ENCODE results near the gene SPEG. TPM values are rescaled to one million over a fixed set of nuclear protein-coding genes. Genes with fewer than 3 reads are reported as not detected.
A peak's percentile ranks its signal among the peaks of the same experiment; 100 is the strongest.

SPEG gene
- total RNA-seq, 1 donor from 2014 or later = 71.2 TPM

- H3K9me3 ChIP-seq (ENCODE audit: insufficient read depth, low read depth, low read length) = no peaks in the 10 kb centered on the region
- TF ChIP-seq CTCF (IDR thresholded peaks at IDR 0.05; ENCODE audit: insufficient read depth, low read depth, low read length) (no peak), EZH2 (IDR thresholded peaks at IDR 0.05; ENCODE audit: insufficient read depth, low read length) (no peak)
- Mint-ChIP-seq H3K27ac (ENCODE audit: unreplicated experiment) (peak overlapping the region; percentile 88), H3K36me3 (ENCODE audit: low read depth, unreplicated experiment) (no peaks in the 10 kb centered on the region), H3K27me3 (ENCODE audit: low read depth, unreplicated experiment) (no peaks in the 10 kb centered on the region), H3K9me3 (ENCODE audit: unreplicated experiment) (peaks cover 5% of the 10 kb centered on the region), H3K4me3 (ENCODE audit: unreplicated experiment) (no peak overlapping the region), H3K4me1 (ENCODE audit: low read depth, unreplicated experiment) (peaks cover 26% of the 10 kb centered on the region)
- no peak for DNase-seq (ENCODE audit: low read depth)
- no peak overlapping the region for H2AFZ ChIP-seq (ENCODE audit: low read depth, low read length)
- no peaks in the 10 kb centered on the region for H3K27me3 ChIP-seq (ENCODE audit: insufficient read depth, low read length)
- no peaks in the 10 kb centered on the region for H4K20me1 ChIP-seq (ENCODE audit: insufficient read depth, low read length)
- no peak for FAIRE-seq
- H3K36me3 ChIP-seq (ENCODE audit: insufficient read depth, low read length) = no peaks in the 10 kb centered on the region
- H3K9ac ChIP-seq (ENCODE audit: low read length) = no peak overlapping the region
- peaks cover 20% of the 10 kb centered on the region for H3K4me1 ChIP-seq (ENCODE audit: insufficient read depth, low read length)
- H3K79me2 ChIP-seq (ENCODE audit: insufficient read depth, low read length) = no peaks in the 10 kb centered on the region
- no peak overlapping the region for H3K27ac ChIP-seq (ENCODE audit: low read depth, low read length)
- no peak overlapping the region for H3K4me2 ChIP-seq (ENCODE audit: low read length)
- no peak overlapping the region for H3K4me3 ChIP-seq (ENCODE audit: insufficient read depth, low read depth, low read length)
Observed at GRCh38 chr2:219408204-219408603, 26.4 kb upstream of the SPEG start.

- Histone ChIP-seq H3K4me3 (ENCODE audit: insufficient read depth, low read depth, low read length) (no peak overlapping the region), H3K79me2 (ENCODE audit: insufficient read depth, low read length) (no peaks in the 10 kb centered on the region), H3K4me2 (ENCODE audit: low read length) (no peak overlapping the region), H3K27ac (ENCODE audit: low read depth, low read length) (no peak overlapping the region), H4K20me1 (ENCODE audit: insufficient read depth, low read length) (no peaks in the 10 kb centered on the region), H3K9me3 (ENCODE audit: insufficient read depth, low read depth, low read length) (no peaks in the 10 kb centered on the region), H3K27me3 (ENCODE audit: insufficient read depth, low read length) (no peaks in the 10 kb centered on the region), H3K36me3 (ENCODE audit: insufficient read depth, low read length) (no peaks in the 10 kb centered on the region), H3K4me1 (ENCODE audit: insufficient read depth, low read length) (peaks cover 20% of the 10 kb centered on the region), H2AFZ (ENCODE audit: low read depth, low read length) (no peak overlapping the region), H3K9ac (ENCODE audit: low read length) (no peak overlapping the region)
- Mint-ChIP-seq H3K4me3 (ENCODE audit: unreplicated experiment) (no peak overlapping the region), H3K27me3 (ENCODE audit: low read depth, unreplicated experiment) (no peaks in the 10 kb centered on the region), H3K36me3 (ENCODE audit: low read depth, unreplicated experiment) (no peaks in the 10 kb centered on the region), H3K4me1 (ENCODE audit: low read depth, unreplicated experiment) (peaks cover 24% of the 10 kb centered on the region), H3K9me3 (ENCODE audit: unreplicated experiment) (peaks cover 8% of the 10 kb centered on the region), H3K27ac (ENCODE audit: unreplicated experiment) (peak overlapping the region; percentile 88)
- TF ChIP-seq EZH2 (IDR thresholded peaks at IDR 0.05; ENCODE audit: insufficient read depth, low read length) = no peak
- no peak for TF ChIP-seq CTCF (IDR thresholded peaks at IDR 0.05; ENCODE audit: insufficient read depth, low read depth, low read length)
- FAIRE-seq (no peak), DNase-seq (ENCODE audit: low read depth) (no peak)
Observed at GRCh38 chr2:219408631-219409030, 26.0 kb upstream of the SPEG start.

GRCh38 chr2:219409619-219410018, 25.0 kb upstream of the SPEG start:
- Histone ChIP-seq H3K4me3 (ENCODE audit: insufficient read depth, low read depth, low read length) (no peak overlapping the region), H3K9me3 (ENCODE audit: insufficient read depth, low read depth, low read length) (no peaks in the 10 kb centered on the region), H3K27ac (ENCODE audit: low read depth, low read length) (no peak overlapping the region), H3K27me3 (ENCODE audit: insufficient read depth, low read length) (no peaks in the 10 kb centered on the region), H2AFZ (ENCODE audit: low read depth, low read length) (no peak overlapping the region), H3K4me1 (ENCODE audit: insufficient read depth, low read length) (peaks cover 20% of the 10 kb centered on the region), H3K9ac (ENCODE audit: low read length) (no peak overlapping the region), H3K4me2 (ENCODE audit: low read length) (no peak overlapping the region), H3K79me2 (ENCODE audit: insufficient read depth, low read length) (no peaks in the 10 kb centered on the region), H4K20me1 (ENCODE audit: insufficient read depth, low read length) (no peaks in the 10 kb centered on the region), H3K36me3 (ENCODE audit: insufficient read depth, low read length) (no peaks in the 10 kb centered on the region)
- Mint-ChIP-seq H3K27me3 (ENCODE audit: low read depth, unreplicated experiment) (peaks cover 3% of the 10 kb centered on the region), H3K36me3 (ENCODE audit: low read depth, unreplicated experiment) (no peaks in the 10 kb centered on the region), H3K4me1 (ENCODE audit: low read depth, unreplicated experiment) (peaks cover 20% of the 10 kb centered on the region), H3K27ac (ENCODE audit: unreplicated experiment) (peak overlapping the region; percentile 26), H3K4me3 (ENCODE audit: unreplicated experiment) (no peak overlapping the region), H3K9me3 (ENCODE audit: unreplicated experiment) (peaks cover 8% of the 10 kb centered on the region)
- FAIRE-seq = no peak
- DNase-seq (ENCODE audit: low read depth) = no peak
- no peak for TF ChIP-seq CTCF (IDR thresholded peaks at IDR 0.05; ENCODE audit: insufficient read depth, low read depth, low read length)
- no peak for TF ChIP-seq EZH2 (IDR thresholded peaks at IDR 0.05; ENCODE audit: insufficient read depth, low read length)
